Measurements from ENCODE around the gene ZNF519. TPM values are rescaled to one million over a fixed set of nuclear protein-coding genes. Genes with fewer than 3 reads are reported as not detected.

The ZNF519 gene
- total RNA-seq, 1 donor from 2014 or later, result 17.3 TPM

GRCh38 chr18:14124689-14125088, 7.5 kb downstream of the ZNF519 start:
- no peak for TF ChIP-seq CTCF (IDR thresholded peaks at IDR 0.05)
- Mint-ChIP-seq H3K4me1 (no peaks in the 10 kb centered on the region), H3K36me3 (ENCODE audit: low read depth) (peaks cover 19% of the 10 kb centered on the region), H3K9me3 (no peaks in the 10 kb centered on the region), H3K27me3 (no peaks in the 10 kb centered on the region), H3K27ac (no peak overlapping the region), H3K4me3 (no peak overlapping the region)
- no peak for ATAC-seq (ENCODE audit: low read depth)
- no peak for DNase-seq
- intact Hi-C loops (cut with micrococcal nuclease), result no loop called here
- CTCF ChIA-PET, result no interaction called here
- POLR2A ChIA-PET, result no interaction called here

- Mint-ChIP-seq H3K36me3 (ENCODE audit: low read depth) (peaks cover 14% of the 10 kb centered on the region), H3K27me3 (no peaks in the 10 kb centered on the region), H3K4me1 (peaks cover 7% of the 10 kb centered on the region), H3K27ac (no peak overlapping the region), H3K4me3 (no peak overlapping the region), H3K9me3 (no peaks in the 10 kb centered on the region)
- no peak for TF ChIP-seq CTCF (IDR thresholded peaks at IDR 0.05)
- ChIA-PET POLR2A (no interaction called here), CTCF (no interaction called here)
- no peak for ATAC-seq (ENCODE audit: low read depth)
- no peak for DNase-seq
- intact Hi-C loops (cut with micrococcal nuclease), result no loop called here
Measured at GRCh38 chr18:14122097-14122496, 10.1 kb downstream of the ZNF519 start.

GRCh38 chr18:14120926-14121325, 11.3 kb downstream of the ZNF519 start:
- DNase-seq (no peak), ATAC-seq (ENCODE audit: low read depth) (no peak)
- H3K9me3 Mint-ChIP-seq, result no peaks in the 10 kb centered on the region
- intact Hi-C loops (cut with micrococcal nuclease), result no loop called here
- H3K27ac Mint-ChIP-seq, result no peak overlapping the region
- no peak overlapping the region for H3K4me3 Mint-ChIP-seq
- H3K4me1 Mint-ChIP-seq, result peaks cover 9% of the 10 kb centered on the region
- no peak for TF ChIP-seq CTCF (IDR thresholded peaks at IDR 0.05)
- H3K36me3 Mint-ChIP-seq (ENCODE audit: low read depth), result peaks cover 18% of the 10 kb centered on the region
- CTCF ChIA-PET, result no interaction called here
- no peaks in the 10 kb centered on the region for H3K27me3 Mint-ChIP-seq
- POLR2A ChIA-PET, result no interaction called here

GRCh38 chr18:14117606-14118005, 14.6 kb downstream of the ZNF519 start:
- Mint-ChIP-seq H3K4me1 (peaks cover 9% of the 10 kb centered on the region), H3K9me3 (peaks cover 2% of the 10 kb centered on the region), H3K36me3 (ENCODE audit: low read depth) (peaks cover 19% of the 10 kb centered on the region), H3K4me3 (no peak overlapping the region), H3K27me3 (no peaks in the 10 kb centered on the region), H3K27ac (no peak overlapping the region)
- CTCF ChIA-PET, result no interaction called here
- no peak for DNase-seq
- intact Hi-C loops (cut with micrococcal nuclease), result no loop called here
- no peak for TF ChIP-seq CTCF (IDR thresholded peaks at IDR 0.05)
- POLR2A ChIA-PET, result no interaction called here
- no peak for ATAC-seq (ENCODE audit: low read depth)

GRCh38 chr18:14106906-14107305, 25.3 kb downstream of the ZNF519 start:
- no peak for TF ChIP-seq CTCF (IDR thresholded peaks at IDR 0.05)
- ATAC-seq (ENCODE audit: low read depth), result no peak
- no peaks in the 10 kb centered on the region for H3K4me1 Mint-ChIP-seq
- ChIA-PET POLR2A (no interaction called here), CTCF (no interaction called here)
- H3K4me3 Mint-ChIP-seq, result no peak overlapping the region
- DNase-seq, result no peak
- intact Hi-C loops (cut with micrococcal nuclease), result no loop called here
- H3K36me3 Mint-ChIP-seq (ENCODE audit: low read depth), result peaks cover 40% of the 10 kb centered on the region
- H3K27me3 Mint-ChIP-seq, result no peaks in the 10 kb centered on the region
- H3K9me3 Mint-ChIP-seq, result peaks cover 33% of the 10 kb centered on the region
- H3K27ac Mint-ChIP-seq, result no peak overlapping the region
